ENCODE data around the gene CEP85.
"Not testable (repeated sequence)": the region's sequence is repeated elsewhere in the genome, so short reads cannot be mapped to it uniquely, and the experiment has no call there.

Gene CEP85

DNA sequence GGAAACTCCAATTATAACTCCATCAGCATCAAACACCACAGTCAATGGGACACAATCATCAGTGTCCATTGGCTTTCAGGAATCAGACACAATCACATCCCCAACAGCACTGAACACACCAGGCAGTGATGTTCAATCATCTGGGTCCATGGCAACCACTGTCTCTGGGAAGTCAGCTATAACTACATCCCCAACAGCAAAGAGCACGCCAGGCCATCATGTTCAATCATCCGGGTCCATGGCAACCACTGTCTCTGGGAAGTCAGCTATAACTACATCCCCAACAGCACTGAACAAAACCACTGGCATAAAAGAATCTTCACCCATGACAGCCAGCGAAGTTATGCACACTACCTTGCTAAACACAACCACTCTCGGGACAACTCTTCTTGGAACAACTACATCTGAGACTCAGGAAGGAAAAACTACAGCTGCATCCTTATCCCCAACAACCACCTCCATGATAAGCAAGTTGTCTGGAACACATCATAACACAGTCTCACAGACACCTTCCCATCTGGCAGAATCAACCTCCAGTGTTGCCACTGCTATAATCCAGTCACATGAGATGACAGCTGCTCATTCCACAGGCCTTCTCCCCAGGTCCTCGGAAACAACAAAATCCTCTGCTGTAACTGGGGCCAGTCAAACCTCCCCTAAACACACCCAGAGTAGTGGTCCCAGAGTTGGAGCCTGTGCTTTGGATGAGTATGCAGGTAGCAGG is 23.7 kb upstream of the CEP85 start:
- Mint-ChIP-seq H3K36me3 (ENCODE audit: low read depth) (no peaks in the 10 kb centered on the region), H3K9me3 (no peaks in the 10 kb centered on the region), H3K4me3 (no peak overlapping the region), H3K4me1 (ENCODE audit: low read depth) (no peaks in the 10 kb centered on the region), H3K27ac (no peak overlapping the region), H3K27me3 (ENCODE audit: low read depth) (peaks cover 17% of the 10 kb centered on the region)
- DNase-seq (ENCODE audit: low spot score): no peak

DNA sequence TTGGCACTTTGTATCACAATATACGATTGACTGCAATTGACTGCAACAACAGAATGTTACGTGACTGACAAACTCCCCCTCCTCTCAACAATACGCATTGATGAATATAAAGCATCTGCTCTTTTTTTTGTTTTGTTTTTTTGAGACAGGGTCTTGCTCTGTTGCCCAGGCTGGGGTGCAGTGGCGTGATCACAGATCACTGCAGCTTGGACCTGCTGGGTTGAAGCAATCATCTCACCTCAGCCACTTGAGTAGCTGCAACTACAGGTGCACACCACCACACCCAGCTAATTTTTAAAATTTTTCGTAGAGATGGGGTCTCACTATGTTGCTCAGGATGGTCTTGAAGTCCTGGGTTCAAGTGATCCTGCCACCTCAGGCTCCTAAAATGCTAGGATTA is 21.3 kb upstream of the CEP85 start:
- Mint-ChIP-seq H3K27me3 (ENCODE audit: low read depth) (peaks cover 20% of the 10 kb centered on the region), H3K4me3 (no peak overlapping the region), H3K36me3 (ENCODE audit: low read depth) (no peaks in the 10 kb centered on the region), H3K9me3 (no peaks in the 10 kb centered on the region), H3K4me1 (ENCODE audit: low read depth) (no peaks in the 10 kb centered on the region), H3K27ac (peak overlapping the region; percentile 31)
- no peak for DNase-seq (ENCODE audit: low spot score)

DNA sequence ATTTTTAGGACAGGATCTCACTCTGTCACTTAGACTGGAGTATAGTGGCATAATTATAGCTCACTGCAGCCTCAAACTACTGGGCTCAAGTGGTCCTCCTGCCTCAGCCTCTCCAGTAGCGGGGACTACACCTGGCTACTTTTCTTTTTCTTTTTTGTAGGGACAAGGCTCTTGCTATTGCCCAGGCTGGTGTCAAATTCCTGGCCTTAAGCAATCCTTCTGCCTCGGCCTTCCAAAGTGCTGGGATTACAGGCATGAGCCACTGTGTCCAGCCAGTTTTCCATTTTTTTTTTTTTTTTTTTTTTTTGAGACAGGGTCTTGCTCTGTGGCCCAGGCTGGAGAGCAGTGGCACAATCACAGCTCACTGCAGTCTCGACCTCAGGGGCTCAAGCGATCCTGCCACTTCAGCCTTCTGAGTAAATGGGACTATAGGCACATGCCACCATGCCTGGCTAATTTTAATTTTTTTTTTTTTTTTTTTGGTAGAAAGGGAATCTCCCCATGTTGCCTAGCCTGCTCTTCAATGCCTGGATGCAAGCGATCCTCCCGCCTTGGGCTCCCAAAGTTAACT is 20.6 kb upstream of the CEP85 start:
- DNase-seq (ENCODE audit: low spot score): no peak
- Mint-ChIP-seq H3K36me3 (ENCODE audit: low read depth) (no peaks in the 10 kb centered on the region), H3K4me1 (ENCODE audit: low read depth) (no peaks in the 10 kb centered on the region), H3K4me3 (no peak overlapping the region), H3K9me3 (no peaks in the 10 kb centered on the region), H3K27me3 (ENCODE audit: low read depth) (peaks cover 20% of the 10 kb centered on the region), H3K27ac (no peak overlapping the region)

DNA sequence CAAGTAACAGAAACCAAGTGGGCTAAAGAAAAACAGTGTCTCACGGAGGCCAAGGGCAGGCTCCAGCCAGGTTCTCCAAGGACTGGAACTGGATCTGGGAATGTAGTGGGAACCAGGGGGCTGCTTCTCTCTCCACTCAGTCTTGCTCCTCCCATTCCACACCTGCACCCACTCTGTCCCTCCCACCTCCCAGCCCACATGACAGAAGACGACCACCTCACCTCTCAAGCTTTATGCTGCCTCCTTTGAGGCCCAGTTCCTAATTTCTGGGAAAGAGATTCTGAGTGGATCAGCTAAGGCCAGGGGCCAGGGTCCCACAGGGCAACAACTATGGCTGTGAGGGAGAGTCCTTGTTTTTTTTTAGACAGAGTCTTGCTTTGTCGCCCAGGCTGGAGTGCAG is 18.8 kb upstream of the CEP85 start:
- Mint-ChIP-seq H3K27ac (no peak overlapping the region), H3K27me3 (ENCODE audit: low read depth) (peaks cover 15% of the 10 kb centered on the region), H3K9me3 (no peaks in the 10 kb centered on the region), H3K4me3 (no peak overlapping the region), H3K36me3 (ENCODE audit: low read depth) (no peaks in the 10 kb centered on the region), H3K4me1 (ENCODE audit: low read depth) (peaks cover 2% of the 10 kb centered on the region)
- no peak for DNase-seq (ENCODE audit: low spot score)

DNA sequence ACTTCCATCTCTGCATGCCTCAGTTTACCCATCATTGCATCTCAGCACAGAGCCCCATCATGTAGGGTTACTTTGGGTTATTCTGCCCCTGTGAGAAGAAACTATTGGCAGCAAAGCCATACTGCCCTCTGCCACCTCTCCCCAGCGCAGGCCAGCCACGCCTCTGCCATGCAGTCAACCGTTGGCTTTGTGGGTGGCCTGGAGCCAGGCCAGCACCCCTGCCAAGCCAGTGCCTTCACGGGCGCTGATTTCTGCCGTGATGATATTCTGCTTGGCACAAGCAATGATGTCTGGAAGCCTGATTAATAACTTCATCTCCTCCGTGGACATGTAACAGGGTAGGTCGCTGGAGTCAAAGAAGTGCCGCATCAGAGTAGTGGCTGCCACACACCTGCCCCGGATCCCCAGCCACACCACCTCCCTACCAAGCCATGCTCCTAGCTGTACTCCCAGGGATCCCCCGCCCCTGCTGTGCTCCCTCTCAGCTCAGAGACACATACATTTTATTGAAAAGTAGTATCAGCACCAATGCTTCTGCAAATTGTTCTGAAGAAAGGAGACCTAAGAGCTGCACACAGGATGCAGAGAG is 15.0 kb upstream of the CEP85 start:
- H3K4me1 Mint-ChIP-seq (ENCODE audit: low read depth): peaks cover 2% of the 10 kb centered on the region
- no peak overlapping the region for H3K27ac Mint-ChIP-seq
- H3K27me3 Mint-ChIP-seq (ENCODE audit: low read depth): peaks cover 16% of the 10 kb centered on the region
- no peak overlapping the region for H3K4me3 Mint-ChIP-seq
- no peak for DNase-seq (ENCODE audit: low spot score)
- no peaks in the 10 kb centered on the region for H3K9me3 Mint-ChIP-seq
- no peaks in the 10 kb centered on the region for H3K36me3 Mint-ChIP-seq (ENCODE audit: low read depth)

DNA sequence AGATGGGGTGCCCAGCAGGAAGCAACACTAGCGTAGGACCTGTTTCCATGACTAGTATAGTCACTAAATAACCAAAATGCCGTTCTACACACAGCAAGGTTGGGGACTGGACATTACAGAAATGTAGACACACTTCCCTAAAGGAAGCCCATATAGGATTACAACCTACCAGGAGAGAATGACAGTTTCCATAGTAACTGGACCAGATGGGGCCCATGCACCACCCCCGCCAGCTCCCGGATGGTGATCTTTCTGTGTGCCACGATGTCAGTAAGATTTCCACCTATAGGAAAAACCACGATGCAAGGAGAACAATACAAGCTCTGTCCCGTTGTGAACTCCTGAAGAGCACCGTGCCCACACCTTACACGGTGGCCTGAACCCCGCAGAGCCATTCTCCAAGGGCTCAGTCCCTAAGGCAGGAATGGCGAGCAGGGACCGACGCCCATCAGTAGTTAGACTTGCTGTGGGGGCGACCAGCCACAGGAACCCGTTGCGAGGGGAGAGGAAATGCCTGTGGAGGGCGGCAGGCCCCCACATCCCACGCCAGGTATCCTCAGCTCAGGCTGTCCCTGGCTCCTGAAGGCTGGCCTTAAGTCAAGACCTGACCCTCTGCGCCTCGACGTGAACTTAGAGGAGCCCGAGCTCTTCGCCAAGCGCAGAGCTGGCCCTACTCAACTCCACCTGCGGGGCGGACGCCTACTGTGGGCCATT is 13.6 kb upstream of the CEP85 start:
- H3K27me3 Mint-ChIP-seq (ENCODE audit: low read depth): peaks cover 28% of the 10 kb centered on the region
- no peak overlapping the region for H3K4me3 Mint-ChIP-seq
- no peaks in the 10 kb centered on the region for H3K9me3 Mint-ChIP-seq
- no peak for DNase-seq (ENCODE audit: low spot score)
- H3K27ac Mint-ChIP-seq: no peak overlapping the region
- H3K36me3 Mint-ChIP-seq (ENCODE audit: low read depth): no peaks in the 10 kb centered on the region
- peaks cover 2% of the 10 kb centered on the region for H3K4me1 Mint-ChIP-seq (ENCODE audit: low read depth)

DNA sequence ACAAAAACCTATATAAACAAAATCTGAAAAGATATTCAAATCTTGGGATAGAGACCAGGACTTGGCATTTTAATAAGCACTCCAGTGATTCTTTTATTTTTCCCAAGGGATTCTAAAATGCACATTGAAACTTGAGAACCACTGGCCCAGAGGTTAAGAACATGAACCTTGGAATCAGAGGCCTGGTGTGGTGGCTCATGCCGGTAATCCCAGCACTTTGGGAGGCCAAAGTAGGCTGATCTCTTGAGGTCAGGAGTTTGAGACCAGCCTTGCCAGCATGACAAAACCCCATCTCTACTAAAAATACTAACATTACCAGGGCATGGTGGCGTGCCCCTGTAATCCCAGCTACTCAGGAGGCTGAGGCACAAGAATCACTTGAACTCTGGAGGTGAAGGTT is 12.9 kb upstream of the CEP85 start:
- Mint-ChIP-seq H3K27ac (no peak overlapping the region), H3K27me3 (ENCODE audit: low read depth) (peaks cover 35% of the 10 kb centered on the region), H3K9me3 (no peaks in the 10 kb centered on the region), H3K4me3 (no peak overlapping the region), H3K36me3 (ENCODE audit: low read depth) (no peaks in the 10 kb centered on the region), H3K4me1 (ENCODE audit: low read depth) (peaks cover 7% of the 10 kb centered on the region)
- DNase-seq (ENCODE audit: low spot score): no peak

DNA sequence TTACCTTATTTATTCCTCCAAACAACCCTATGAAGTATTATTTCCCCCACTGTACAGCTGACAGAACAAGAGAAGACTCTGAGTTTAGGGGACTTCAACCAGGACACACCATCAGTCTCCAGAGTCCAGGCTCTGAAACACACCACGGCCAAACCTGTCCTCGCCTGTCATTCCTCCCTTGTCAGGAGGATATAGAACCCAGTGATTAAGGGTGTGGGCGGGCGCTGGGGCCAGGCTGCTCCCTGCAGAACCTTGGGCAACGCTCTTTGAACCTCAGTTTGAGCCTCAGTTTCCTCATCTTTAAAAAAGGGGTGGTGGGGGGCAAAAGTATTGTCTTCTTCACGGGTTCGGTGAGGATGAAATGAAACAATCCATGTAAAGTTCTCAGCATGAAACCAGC is 9.4 kb upstream of the CEP85 start:
- H3K4me3 Mint-ChIP-seq: no peak overlapping the region

DNA sequence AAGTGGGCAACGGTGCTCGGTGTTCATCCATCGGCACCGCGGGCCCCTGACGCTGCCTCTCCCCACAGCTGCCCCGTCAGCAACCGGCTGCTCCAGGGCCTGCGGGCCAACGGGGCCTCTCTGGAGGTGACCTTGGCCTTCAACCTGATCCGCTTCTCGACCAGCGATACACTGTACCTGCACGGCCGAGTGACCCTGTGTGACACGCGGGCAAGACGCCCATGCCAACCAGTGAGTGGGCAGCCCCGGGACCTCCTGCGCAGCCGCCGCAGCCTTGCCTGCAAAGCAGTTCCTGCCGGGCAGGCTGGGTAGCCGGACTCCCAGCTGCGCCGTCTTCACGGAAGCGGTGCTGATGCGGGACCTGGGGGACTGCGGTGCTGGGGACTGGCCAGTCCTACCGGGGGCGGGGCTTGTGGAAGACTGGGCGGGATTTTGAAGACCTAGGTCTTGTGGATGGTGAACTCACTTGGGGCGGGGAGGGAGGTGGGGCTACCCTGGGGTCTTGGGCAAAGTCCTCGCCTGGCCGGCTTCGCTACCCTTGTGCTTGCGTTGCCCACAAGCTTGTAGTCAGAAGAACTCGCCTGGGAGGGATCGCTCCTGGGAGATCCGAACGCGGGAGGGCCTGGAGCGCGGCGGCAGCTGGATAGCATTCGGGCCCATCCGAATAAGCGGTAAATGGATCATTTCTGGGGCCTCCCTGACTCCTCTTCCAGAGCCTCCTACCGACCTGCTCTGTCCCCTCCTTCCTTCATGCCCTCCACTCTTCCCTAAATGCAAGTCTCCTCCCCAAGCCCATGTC is 8.8 kb upstream of the CEP85 start:
- DNase-seq (ENCODE audit: low spot score): peak; percentile 30
- Mint-ChIP-seq H3K27me3 (ENCODE audit: low read depth) (peaks cover 49% of the 10 kb centered on the region), H3K4me1 (ENCODE audit: low read depth) (peaks cover 5% of the 10 kb centered on the region), H3K9me3 (no peaks in the 10 kb centered on the region), H3K4me3 (peak overlapping the region; percentile 74), H3K36me3 (ENCODE audit: low read depth) (no peaks in the 10 kb centered on the region), H3K27ac (no peak overlapping the region)

More for the DNA sequence above, 9.4 kb upstream of the CEP85 start:
- Mint-ChIP-seq H3K27me3 (ENCODE audit: low read depth) (peaks cover 49% of the 10 kb centered on the region), H3K4me1 (ENCODE audit: low read depth) (peaks cover 5% of the 10 kb centered on the region), H3K36me3 (ENCODE audit: low read depth) (no peaks in the 10 kb centered on the region), H3K9me3 (no peaks in the 10 kb centered on the region), H3K27ac (no peak overlapping the region)
- no peak for DNase-seq (ENCODE audit: low spot score)

DNA sequence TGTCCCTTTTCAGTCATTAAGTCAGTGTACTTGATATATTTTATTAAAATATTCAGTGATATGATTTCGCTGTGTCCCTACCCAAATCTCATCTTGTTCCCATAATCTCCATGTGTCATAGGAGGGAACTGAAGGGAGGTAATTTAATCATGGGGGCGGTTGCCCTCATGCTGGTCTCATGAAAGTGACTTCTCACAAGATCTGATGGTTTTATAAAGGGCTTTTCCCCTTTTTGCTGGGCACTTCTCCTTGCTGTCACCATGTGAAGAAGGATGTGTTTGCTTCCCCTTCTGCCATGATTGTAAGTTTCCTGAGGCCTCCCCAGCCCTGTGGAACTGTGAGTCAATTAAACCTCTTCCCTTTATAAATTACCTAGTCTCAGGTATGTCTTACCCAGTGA is 3.3 kb upstream of the CEP85 start:
- H3K9me3 Mint-ChIP-seq; H3K27ac Mint-ChIP-seq; DNase-seq (ENCODE audit: low spot score); H3K36me3 Mint-ChIP-seq (ENCODE audit: low read depth); H3K4me3 Mint-ChIP-seq: not testable (repeated sequence)
- Mint-ChIP-seq H3K4me1 (ENCODE audit: low read depth) (peaks cover 13% of the 10 kb centered on the region), H3K27me3 (ENCODE audit: low read depth) (peaks cover 25% of the 10 kb centered on the region)

DNA sequence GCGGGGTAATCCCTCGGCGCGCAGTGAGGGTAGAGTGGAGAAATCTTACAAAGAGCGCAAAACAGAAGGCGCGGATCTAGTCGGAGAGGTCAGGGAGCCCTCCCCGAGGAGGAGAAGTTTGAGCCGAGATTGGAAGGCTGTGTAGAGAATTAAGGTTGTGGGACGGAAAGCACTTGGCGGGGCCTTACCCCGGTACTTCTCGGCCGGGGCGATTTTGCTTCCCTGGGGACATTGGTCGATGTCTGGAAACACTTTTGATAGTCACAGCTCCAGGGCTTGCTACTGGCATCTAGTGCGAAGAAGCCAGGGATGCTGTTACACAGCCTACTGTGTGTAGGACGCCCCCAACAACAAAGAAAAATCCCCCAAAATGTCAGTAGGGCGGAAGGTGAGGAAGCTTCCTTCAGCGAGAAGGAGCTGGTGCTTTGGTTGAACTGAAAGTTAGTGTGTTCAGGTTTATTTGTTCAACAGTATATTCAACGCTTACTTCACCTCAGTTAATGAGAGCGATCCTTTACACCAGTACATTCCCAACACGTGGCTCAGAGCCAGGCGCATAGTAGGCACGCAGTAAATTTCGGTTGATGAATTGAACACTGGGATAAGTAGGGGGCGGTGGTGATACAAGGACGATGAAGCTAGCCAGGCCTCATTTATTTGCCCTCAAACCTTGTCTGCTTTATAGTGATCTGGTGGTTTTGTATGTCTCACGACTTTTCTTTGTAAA is 807 bp downstream of the CEP85 start:
- peaks cover 2% of the 10 kb centered on the region for H3K27me3 Mint-ChIP-seq (ENCODE audit: low read depth)
- peaks cover 35% of the 10 kb centered on the region for H3K4me1 Mint-ChIP-seq (ENCODE audit: low read depth)
- H3K4me3 Mint-ChIP-seq: peak overlapping the region; percentile 96
- peaks cover 20% of the 10 kb centered on the region for H3K36me3 Mint-ChIP-seq (ENCODE audit: low read depth)
- peak; percentile 19 for DNase-seq (ENCODE audit: low spot score)
- H3K9me3 Mint-ChIP-seq: no peaks in the 10 kb centered on the region
- peak overlapping the region; percentile 93 for H3K27ac Mint-ChIP-seq

DNA sequence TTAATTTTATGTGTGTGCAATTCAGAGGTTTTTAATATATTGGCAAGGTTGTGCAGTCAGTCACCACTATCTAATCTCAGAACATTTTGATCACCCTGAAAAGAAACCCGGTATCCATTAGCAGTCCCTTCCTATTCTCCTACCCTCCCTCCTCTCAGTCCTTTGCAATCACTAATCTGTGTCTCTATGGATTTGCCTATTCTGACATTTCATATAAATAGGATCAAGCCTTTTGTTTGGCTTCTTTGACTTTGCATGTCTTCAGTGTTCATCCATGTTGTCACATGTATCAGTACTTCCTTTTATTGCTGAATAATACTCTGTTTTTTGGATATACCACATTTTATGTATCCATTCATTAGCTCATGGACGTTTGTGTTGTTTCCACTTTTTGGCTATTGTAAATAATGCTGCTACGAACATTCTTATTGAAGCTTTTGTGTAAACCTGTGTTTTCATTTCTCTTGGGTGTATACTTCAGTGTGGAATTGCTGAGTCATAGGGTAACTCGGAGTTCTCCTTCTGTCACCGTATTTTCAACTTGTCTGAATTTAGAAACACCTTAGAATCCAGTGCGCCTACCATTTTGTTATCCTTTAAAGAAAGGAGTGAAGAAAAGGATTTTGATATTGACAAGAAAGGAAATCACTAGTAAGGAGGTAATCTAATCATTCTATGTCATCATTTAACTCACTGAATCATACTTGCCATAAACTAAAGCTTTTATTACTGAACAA is 3.4 kb downstream of the CEP85 start:
- peak overlapping the region; percentile 7 for H3K27ac Mint-ChIP-seq

DNA sequence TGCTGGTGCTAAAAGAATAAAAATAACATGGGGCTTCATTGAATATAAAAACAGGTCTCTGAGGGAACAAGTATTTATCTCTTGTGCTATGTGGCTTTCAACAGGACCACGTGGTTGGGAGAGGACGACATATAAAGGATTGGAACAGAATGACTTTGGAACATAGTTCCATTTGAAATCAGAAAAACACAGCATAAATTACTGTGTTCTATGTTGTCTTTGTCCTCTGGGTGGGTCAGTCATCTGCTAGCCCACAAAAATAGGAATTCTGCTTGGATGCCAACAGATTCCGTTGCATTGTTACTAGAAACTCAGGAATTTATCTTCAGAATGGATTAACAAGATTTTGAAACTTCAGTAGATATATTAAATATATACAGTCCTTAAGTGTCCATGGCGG is 5.9 kb downstream of the CEP85 start:
- Mint-ChIP-seq H3K27ac (no peak overlapping the region), H3K36me3 (ENCODE audit: low read depth) (peaks cover 44% of the 10 kb centered on the region), H3K4me3 (no peak overlapping the region), H3K27me3 (ENCODE audit: low read depth) (no peaks in the 10 kb centered on the region), H3K4me1 (ENCODE audit: low read depth) (peaks cover 32% of the 10 kb centered on the region), H3K9me3 (no peaks in the 10 kb centered on the region)
- DNase-seq (ENCODE audit: low spot score): no peak

More for the DNA sequence above, 3.4 kb downstream of the CEP85 start:
- DNase-seq (ENCODE audit: low spot score): no peak
- peak overlapping the region; percentile 54 for H3K4me3 Mint-ChIP-seq
- H3K9me3 Mint-ChIP-seq: no peaks in the 10 kb centered on the region
- H3K27me3 Mint-ChIP-seq (ENCODE audit: low read depth): peaks cover 2% of the 10 kb centered on the region
- H3K4me1 Mint-ChIP-seq (ENCODE audit: low read depth): peaks cover 36% of the 10 kb centered on the region
- H3K36me3 Mint-ChIP-seq (ENCODE audit: low read depth): peaks cover 27% of the 10 kb centered on the region
